ENCODE measurements around the gene KIF24.

- TF ChIP-seq POLR2A (IDR thresholded peaks at IDR 0.05) (no peak), CTCF (IDR thresholded peaks at IDR 0.05) (no peak)
Observed at GRCh38 chr9:34369636-34370035, 40.6 kb upstream of the KIF24 start.
